ENCODE results near the gene CAMKK2.

The CAMKK2 gene

GRCh38 chr12:121253638-121254335 lies 42.7 kb downstream of the CAMKK2 start:
- no peak for DNase-seq (ENCODE audit: low read depth)
- H3K4me3 ChIP-seq (ENCODE audit: low read depth, low read length), result no peak overlapping the region

GRCh38 chr12:121252712-121253345 lies 43.7 kb downstream of the CAMKK2 start:
- H3K4me3 ChIP-seq (ENCODE audit: low read depth, low read length), result no peak overlapping the region
- DNase-seq (ENCODE audit: low read depth), result no peak

DNA sequence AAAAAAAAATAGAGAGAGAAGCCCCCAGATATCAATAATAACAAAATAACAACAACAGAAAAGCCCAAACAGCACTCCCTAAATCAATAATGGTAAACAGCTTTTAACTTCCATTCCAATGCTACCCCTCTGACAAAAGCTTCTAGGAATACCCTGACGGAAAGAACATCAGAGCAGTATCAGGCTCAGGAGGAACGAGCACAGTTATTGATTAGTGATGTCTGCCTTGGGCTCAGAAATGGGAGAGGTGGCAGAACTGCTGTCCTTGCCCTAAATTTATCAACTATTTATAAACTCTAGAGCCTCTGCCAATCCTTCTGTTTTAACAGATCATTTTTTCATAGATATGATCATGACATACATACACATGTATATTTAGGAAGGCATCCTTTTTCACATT lies 44.7 kb downstream of the CAMKK2 start:
- H3K4me3 ChIP-seq (ENCODE audit: low read depth, low read length), result no peak overlapping the region
- no peak for DNase-seq (ENCODE audit: low read depth)

DNA sequence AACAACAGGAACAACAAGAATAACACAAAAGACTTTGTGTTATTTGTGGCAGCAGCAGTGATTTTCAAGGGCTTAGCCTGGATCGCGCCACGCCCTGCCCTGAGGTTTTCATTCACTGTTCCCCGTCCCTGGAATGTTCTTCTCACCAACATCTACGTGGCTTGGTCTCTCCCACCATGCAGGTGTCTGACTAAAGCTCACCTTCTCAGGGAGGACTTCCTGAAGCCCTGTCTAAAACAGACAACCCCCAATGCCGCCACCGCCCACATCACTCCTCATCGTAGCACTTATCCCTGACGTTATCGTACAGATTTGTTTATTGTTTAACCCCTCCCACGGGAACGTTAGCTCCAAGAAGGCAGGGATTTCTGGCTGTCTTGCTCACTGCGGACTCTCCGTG lies 46.1 kb downstream of the CAMKK2 start:
- DNase-seq (ENCODE audit: low read depth), result no peak
- H3K4me3 ChIP-seq (ENCODE audit: low read depth, low read length), result no peak overlapping the region

DNA sequence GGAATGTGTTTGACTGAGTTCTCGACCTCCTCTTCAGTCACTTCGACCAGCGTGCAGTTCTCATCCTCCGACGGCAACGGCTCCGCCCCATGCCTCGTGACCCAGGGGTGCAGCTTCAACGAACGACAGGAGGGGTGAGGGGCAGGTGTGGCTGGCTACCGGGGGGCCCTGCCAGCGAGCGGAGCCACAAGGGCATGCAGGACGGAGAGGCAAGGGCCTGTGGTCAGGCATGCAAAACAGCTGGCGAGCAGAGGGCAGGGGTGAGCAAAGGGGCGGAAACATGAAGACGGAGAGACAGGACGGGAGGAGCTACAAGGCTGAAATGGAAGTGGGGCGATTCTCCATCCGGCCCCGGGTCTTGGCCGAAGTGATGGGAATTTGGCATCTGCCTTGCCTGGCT lies 47.9 kb downstream of the CAMKK2 start:
- H3K4me3 ChIP-seq (ENCODE audit: low read depth, low read length), result no peak overlapping the region
- no peak for DNase-seq (ENCODE audit: low read depth)

DNA sequence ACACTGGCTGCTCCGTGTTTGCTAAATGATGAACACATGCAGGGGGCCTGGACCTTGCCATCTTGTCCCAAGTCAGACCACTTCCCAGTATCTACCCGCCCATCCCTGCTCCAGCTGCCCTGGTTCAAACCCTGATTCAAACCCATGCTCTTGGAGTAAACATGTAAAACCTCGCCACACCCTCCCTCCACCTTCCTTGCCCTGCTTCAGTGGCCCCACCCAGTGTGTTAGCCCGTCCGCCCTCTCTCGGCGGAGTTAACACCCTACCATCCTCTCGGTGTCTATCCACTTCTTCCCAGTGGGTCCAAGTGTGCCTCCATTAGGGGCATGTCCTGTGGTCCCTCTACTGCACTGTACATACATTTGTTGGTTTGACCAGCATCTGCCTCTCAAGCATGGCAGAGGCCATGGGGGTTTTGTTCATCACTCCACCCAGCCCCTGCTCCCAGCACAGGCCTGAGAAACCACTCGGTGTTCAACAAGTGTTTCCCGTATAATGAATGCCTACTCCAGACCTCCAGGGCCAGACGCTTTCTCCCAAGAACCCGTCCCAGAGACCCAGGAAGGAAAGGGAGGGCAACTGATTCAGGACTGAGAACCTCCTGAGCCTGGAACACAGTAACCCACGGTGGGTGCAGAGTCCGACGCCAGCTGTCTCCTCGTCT lies 49.5 kb downstream of the CAMKK2 start:
- no peak overlapping the region for H3K4me3 ChIP-seq (ENCODE audit: low read depth, low read length)
- DNase-seq (ENCODE audit: low read depth), result no peak

DNA sequence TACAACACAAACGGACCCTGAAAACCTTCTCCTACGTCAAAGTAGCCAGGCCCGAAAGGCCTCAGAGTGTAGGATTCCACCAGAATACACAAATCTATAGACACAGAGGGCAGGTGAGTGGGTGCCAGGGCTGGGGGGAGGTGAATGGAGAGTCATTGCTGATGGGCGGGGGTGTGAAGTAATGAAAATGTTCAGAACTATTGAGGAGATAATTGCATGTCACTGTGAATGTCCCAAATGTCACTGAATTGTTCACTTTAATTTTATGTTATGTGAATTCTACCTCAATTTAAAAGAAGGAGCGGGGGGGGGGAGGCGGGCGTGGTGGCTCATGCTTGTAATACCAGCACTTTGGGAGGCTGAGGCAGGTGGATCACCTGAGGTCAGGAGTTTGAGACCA lies 50.6 kb downstream of the CAMKK2 start:
- DNase-seq (ENCODE audit: low read depth), result no peak
- no peak overlapping the region for H3K4me3 ChIP-seq (ENCODE audit: low read depth, low read length)

DNA sequence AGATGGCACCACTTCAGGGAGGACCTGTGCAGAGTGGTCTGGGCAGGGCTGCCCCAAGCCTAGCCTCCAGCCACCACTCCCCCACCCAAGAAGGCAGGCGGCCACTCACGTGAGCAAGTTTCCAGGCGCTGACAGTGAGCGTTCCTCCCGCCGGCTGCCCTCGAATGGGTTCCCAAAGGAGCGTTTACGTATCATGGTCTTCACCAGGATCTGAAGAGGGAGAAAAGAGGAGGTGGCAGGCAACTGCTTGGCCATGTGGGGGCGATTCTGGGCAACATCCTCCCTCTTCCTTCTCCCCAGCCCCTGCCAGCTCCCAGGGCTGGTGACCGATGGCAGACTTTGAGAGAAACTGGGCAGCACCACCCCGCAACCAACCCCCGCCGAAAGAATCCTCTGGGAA lies 51.5 kb downstream of the CAMKK2 start:
- no peak overlapping the region for H3K4me3 ChIP-seq (ENCODE audit: low read depth, low read length)
- no peak for DNase-seq (ENCODE audit: low read depth)

DNA sequence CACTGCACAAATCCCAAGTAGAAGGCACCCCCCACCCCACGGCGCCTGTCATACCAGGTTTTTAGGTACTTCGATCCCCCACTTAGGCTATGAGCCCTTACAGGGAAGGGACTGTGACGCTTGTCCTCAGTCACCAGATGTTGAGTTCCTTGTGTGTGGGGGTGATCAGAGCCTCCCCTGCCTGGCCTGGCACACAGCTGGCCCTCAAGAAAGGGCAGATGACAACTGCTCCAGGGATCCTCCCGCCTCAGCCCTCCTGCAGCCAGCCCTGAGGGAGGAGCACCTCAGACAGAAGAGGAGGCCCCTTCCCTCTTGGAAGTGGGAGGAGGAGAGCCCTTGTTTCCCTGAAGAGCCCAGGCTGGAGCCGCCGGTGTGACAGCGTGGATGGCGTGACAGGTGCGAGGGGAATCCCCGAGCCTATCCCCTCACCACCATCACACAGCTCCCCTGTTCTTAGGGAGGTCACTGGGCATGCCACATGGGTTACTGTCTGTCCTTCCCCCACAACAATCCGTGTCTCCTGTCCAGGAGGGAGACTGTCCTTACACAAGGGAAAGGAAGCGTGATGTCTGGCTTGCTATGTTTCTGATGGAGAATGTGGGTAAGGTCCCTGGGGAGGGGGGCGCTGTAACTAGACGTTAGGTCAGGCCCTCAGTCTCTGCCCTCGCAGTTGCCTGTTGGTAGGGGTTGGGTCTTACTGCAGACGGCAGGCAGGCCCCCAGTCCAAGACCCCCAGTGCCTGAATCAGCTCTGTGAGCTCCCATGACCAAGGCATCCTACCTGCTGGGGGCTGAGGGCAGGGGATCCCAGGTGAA lies 55.1 kb downstream of the CAMKK2 start:
- DNase-seq (ENCODE audit: low read depth), result no peak

DNA sequence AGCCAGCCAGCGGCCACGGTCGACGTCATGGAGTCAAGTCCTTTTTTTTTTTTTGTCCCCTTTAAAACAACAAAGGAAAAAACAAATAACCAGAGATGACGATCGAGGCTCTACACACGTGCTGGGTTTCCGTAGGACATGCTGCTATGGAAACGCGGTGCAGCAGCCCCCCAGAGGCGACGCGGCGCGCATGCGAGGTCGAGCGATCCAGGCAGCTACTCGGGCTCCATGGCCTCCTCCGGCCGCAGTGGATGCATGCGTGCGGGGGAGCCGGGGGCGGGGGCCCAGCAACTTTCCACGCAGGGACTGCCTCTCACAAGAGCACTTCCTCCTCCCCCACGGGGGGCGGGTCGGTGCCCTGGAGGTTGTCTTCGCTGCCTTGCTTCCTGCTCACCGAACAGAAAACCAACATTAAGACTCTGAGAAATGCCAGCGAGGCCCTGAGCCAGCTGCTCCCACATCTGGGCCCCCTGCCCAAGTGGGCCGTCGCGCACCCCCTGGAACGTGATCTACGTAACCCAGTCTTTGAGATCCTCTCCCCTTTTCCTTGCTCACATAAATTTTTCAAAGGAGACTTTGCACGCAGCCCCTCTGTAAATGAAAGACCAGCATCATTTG lies 55.9 kb downstream of the CAMKK2 start:
- no peak overlapping the region for H3K4me3 ChIP-seq (ENCODE audit: low read depth, low read length)
- no peak for DNase-seq (ENCODE audit: low read depth)

More for the DNA sequence above, 55.1 kb downstream of the CAMKK2 start:
- no peak overlapping the region for H3K4me3 ChIP-seq (ENCODE audit: low read depth, low read length)

DNA sequence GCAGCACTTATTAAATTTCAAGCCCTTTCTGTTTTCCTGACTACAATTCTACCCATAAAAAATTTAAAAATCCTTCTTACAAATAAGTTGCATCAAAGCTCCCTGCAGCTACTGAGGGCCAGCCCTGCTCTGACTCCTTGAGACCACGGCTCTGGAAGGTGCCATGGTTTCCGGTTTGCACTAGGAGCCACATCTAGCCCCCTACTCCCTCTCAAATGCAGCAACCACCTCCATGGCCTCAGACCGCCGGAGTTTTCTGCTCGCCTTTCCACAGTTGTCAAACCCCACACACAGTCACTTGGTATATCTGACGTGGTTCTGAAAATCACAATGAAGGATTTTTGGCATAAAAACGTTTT lies 56.5 kb downstream of the CAMKK2 start:
- DNase-seq (ENCODE audit: low read depth), result no peak
- no peak overlapping the region for H3K4me3 ChIP-seq (ENCODE audit: low read depth, low read length)

GRCh38 chr12:121239351-121240061 lies 57.0 kb downstream of the CAMKK2 start:
- H3K4me3 ChIP-seq (ENCODE audit: low read depth, low read length), result no peak overlapping the region
- no peak for DNase-seq (ENCODE audit: low read depth)

- no peak overlapping the region for H3K4me3 ChIP-seq (ENCODE audit: low read depth, low read length)
- DNase-seq (ENCODE audit: low read depth), result no peak
These were observed 57.7 kb downstream of the CAMKK2 start for GRCh38 chr12:121238604-121239350.

DNA sequence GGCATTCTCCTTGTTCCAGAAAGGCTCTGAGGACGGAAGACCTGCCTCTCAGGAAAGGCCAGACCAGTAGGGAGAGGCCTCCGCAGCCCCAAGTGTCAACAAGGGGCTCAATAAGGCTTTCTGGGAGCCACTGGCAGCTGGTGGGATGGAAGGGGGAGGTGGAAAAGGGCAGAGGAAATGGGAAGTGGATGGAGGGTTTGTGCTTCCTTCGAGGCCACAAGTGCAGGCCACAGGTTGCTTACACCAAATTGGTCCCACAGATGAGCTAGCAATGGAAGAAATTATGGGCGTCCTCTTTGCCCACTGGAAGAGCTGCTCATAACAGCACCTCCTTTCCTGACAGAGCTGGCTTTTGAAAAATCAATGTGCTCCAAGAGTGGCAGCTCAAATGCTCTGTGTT lies 58.4 kb downstream of the CAMKK2 start:
- DNase-seq (ENCODE audit: low read depth), result no peak
- H3K4me3 ChIP-seq (ENCODE audit: low read depth, low read length), result no peak overlapping the region

DNA sequence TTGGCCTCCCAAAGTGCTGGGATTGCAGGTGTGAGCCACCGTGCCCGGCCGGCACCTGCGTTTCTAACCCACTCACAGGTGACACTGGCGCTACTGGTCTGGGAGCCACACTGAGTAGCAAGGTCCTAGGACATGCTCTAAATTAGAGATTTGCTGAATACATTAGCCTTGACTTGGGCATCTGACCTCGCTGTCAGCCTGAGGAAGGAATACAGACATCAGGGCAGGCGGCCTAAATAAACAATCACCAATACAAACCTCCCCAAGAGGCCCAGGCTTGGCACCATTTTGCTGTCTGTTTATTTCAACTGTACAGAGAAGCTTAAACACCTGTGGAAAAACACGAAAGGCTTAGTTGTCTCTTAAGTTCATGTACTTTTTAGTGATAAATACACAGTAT lies 59.1 kb downstream of the CAMKK2 start:
- no peak overlapping the region for H3K4me3 ChIP-seq (ENCODE audit: low read depth, low read length)
- DNase-seq (ENCODE audit: low read depth), result no peak

DNA sequence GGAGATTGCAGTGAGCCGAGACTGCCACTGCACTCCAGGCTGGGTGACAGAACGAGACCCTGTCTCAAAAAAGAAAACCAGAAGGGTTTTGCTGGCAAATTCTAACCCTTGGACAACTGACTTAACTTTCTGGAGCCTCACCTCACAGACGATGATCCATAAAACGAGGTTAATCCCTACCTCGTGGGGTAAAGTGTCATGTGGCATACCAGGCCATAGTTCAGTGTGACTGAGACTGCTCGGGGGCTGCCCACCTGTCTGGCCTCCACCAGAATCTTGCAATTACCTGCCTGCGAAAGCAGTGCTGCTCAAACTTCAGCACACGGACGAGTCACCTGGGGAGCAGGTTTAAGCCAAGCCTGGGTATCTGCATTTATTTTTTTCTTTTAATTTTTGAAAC lies 59.7 kb downstream of the CAMKK2 start:
- DNase-seq (ENCODE audit: low read depth), result no peak
- no peak overlapping the region for H3K4me3 ChIP-seq (ENCODE audit: low read depth, low read length)

DNA sequence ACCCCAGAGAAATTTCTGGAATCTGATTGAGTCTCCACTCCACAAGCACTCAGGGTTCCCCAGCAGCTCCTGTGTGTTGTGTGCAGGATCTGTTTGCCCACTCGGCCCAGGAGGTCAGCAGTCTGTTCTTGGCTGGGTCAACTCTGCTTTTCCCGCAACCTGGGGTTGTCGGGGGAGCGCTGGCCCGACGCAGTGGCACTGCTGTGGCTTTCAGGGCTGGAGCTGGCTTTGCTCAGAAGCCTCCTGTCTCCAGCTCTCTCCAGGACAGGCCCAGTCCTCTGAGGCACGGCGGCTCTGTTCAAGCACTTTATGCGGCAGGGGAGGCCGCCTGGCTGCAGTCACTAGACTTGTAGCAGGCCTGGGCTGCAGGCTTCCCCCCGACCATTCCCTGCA lies 62.9 kb downstream of the CAMKK2 start:
- no peak for DNase-seq (ENCODE audit: low read depth)
- H3K4me3 ChIP-seq (ENCODE audit: low read depth, low read length), result no peak overlapping the region

- no peak overlapping the region for H3K4me3 ChIP-seq (ENCODE audit: low read depth, low read length)
- no peak for DNase-seq (ENCODE audit: low read depth)
These were observed 63.4 kb downstream of the CAMKK2 start for GRCh38 chr12:121232977-121233627.

All from skeletal muscle cell (primary cell).